NCI-H226 (cell line): Measurements from ENCODE around the gene SDK2.

Experiments used
- DNase-seq: peaks from one replicate; pipeline ENCODE4 v3.0.0-alpha.2; 2015

Gene SDK2

DNA sequence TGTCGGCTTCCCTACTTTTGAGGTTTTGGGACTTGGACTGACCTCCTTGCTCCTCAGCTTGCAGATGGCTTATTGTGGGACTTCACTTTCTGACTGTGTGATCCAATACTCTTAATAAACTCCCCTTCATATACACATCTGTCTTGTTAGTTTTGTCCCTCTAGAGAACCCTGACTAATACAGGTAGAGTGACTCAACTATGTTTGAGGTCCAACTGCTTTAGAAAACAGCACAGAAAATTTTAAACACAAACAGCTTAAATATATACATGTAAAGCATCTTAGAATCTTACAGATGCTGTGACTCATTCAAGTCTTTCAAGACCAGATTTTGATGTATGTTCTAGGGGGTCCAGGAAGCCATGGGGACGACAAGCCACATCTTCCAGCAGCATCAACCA lies 11.7 kb downstream of the SDK2 start:
- DNase-seq: no peak

GRCh38 chr17:73630965-73631595 lies 13.2 kb downstream of the SDK2 start:
- DNase-seq: no peak

- DNase-seq: no peak
These were observed 13.7 kb downstream of the SDK2 start for GRCh38 chr17:73630531-73630930.

GRCh38 chr17:73628642-73629552 lies 15.3 kb downstream of the SDK2 start:
- DNase-seq: no peak

GRCh38 chr17:73625991-73626673 lies 18.1 kb downstream of the SDK2 start:
- no peak for DNase-seq

DNA sequence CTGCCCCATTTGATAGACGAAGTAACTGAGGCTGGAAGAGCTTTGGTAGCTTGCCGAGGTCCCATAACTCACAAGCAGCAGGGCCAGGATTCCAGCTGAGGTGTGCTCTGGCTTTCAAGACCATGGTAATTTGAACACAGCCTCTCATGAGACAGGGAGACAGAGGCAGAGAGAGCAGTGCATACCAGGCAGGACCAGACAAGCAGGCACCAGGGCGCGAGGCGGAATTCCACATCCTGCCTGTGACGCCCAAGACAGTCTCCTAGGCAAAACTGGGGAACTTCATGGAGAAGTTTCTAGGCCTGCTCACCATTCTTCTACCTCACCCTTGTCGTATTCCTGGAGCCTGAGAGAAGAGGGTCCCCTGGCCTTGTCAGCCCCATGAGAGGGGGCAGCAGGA lies 19.2 kb downstream of the SDK2 start:
- DNase-seq: no peak

DNA sequence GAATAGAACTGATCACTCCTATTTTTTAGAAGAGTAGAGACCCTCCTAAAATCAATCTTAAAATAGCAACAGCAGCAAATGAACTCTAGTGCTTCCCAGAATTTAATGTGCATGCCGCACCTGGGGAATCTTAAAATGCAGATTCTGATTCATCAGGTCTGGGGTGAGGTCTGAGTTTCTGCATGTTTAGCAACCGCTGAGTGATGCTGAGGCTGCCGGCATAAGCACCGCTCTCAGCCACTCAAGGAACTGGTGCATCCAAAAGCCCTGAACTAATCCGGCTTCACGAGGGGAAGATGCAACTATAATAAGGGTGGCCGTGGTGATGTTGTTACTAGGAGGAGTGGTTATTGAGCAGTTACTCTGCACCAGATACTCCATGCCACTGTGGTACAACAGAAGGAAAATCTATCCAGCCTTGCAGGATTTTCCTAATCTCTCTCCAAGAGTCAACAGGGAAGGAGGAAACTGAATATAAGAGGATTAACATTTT lies 19.7 kb downstream of the SDK2 start:
- DNase-seq: no peak

DNA sequence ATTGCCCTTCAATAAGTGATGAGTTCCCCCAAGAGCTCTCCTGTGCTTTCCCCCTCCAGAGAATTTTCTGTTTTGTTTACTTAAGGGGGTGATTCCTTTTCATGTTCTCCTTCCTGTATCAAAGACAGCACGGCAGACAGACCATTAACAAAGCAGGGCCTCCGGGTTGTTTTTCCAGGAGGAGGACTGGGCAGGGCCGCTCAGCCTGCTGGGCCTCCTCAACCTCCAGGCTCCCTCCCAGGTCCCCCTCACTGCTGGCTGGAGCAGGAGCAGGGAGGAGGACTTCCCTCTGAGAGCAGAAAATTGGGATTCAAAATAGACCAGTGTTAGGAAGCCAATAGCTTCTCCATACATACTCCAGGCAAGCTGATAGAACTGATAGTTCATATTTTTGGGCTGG lies 20.4 kb downstream of the SDK2 start:
- DNase-seq: no peak

DNA sequence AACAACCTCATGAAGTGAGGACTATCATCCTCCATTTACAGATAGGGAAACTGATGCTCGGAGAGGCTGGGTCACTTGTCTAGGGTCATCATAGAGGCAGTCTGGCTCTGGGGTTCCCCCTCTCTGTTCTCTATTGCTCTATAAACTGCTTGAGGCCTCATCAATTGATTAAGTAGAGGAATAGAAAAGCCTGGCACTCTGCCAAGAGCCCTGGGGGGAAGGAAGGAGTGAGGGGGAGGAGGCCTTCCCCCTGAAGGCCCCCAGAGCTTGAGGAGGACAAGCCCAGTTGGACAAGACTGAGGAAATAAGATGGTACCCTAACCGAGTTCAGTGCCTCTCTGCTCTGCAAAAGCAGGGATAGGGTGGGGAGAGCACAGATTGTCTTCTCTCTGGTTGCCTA lies 21.0 kb downstream of the SDK2 start:
- no peak for DNase-seq

GRCh38 chr17:73622381-73622780 lies 21.9 kb downstream of the SDK2 start:
- no peak for DNase-seq

DNA sequence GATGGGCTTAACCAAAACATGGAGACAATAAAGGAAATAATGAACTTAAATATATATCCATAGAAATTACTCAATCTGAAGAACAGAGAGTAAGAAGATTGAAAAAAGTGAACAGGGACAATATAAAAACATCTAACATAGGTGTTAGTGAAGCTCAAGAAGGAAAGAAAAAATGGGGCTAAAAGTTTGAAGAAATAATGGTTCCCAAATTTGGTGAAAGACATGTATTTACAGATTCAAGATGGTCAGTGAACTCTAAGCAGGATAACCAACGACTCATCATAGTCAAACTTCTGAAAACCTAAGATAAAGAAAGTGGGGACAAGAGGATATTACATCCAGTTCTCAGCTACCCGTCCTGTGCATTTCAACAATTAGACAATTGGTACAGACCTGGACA lies 22.6 kb downstream of the SDK2 start:
- no peak for DNase-seq

- no peak for DNase-seq
These were observed 23.8 kb downstream of the SDK2 start for GRCh38 chr17:73620414-73620813.

GRCh38 chr17:73617501-73617900 lies 26.7 kb downstream of the SDK2 start:
- no peak for DNase-seq

- no peak for DNase-seq
These were observed 27.3 kb downstream of the SDK2 start for GRCh38 chr17:73616873-73617404.

DNA sequence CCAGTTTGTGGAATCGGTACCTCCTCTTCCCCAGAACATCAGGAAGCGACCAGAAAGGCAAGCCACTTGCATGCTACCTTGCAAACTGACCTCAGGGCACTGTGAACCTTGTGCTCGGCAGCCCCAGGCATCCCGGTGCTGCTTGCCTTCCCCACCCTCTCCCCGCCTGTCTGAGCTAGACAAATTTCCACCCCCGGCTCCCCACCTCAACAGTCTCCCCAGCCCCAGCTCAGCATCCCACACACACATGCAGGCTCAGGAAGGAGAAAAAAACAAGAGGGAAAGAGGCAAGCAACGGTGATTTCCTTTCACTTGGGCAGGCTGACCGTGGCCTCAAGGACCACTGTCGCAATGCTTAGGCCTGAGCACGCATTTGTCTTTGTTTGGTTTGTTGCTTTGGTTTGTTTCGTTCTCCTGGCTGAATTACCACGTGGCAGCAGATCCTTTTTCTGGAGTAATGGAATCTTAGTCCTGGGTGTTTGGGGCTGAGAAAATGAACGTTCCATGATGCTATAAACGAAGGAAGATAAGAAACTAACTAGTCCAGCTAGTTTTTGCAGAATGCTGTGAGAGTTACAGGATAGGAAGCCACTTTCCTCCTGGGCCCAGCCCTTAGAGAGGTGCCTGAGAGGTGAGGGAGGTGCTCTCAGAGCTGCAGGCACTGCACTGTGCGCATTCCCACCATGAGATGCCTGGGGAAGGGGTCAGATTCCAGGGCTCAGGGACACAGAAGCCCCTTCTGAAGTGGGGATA lies 27.9 kb downstream of the SDK2 start:
- DNase-seq: no peak

GRCh38 chr17:73614256-73614655 lies 30.0 kb downstream of the SDK2 start:
- DNase-seq: no peak

GRCh38 chr17:73613271-73614233 lies 30.7 kb downstream of the SDK2 start:
- no peak for DNase-seq

GRCh38 chr17:73612031-73612472 lies 32.2 kb downstream of the SDK2 start:
- DNase-seq: no peak

GRCh38 chr17:73611630-73612029 lies 32.6 kb downstream of the SDK2 start:
- no peak for DNase-seq

DNA sequence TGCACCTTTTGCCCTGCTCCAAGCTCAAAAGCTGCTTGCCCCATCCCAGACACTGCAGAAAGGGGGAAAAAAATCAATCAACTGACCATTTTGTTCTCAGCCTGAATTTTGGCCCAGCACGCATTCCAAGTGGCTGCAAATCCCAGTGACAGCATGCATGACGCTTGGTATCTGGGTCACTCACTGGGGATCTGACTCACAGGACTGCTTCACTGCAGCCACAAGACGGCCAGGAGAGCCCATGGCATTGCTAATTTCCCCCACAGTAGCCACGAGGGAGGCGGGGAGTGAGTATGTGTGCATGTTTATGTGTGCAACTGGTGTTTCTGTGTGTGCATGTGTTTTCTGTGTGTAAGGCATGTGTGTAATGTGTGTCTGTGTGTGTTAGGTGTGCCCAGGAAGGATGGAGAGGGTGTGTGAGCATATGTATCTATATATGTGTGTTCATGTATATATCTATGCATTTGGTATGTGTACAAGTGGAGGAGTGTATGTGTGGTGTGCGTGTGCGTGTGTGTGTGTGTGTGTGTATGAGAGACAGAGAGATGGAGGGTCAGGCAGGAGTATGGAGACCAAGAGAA lies 33.8 kb downstream of the SDK2 start:
- DNase-seq: no peak

DNA sequence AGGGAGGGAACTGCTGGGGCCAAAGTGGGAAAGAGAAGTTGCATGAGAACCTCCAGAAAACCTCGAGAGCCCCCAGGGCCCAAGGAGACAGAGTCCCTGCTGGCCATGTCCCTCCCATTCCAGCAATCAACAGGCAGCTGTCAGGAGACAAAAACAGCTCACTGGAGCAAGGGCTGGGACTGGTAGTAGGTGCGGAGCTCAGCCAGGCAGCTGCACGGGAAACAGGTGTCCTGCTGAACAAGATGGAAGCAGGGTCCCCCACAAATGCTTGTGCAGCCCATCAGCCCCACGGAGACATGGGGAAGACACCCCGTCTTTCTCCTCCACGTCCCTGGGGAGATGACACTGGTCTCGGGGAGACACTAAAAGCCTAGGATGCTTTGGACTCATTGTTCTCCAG lies 34.5 kb downstream of the SDK2 start:
- DNase-seq: no peak
